Measurements from ENCODE around the gene HEY2. TPM values are rescaled to one million over a fixed set of nuclear protein-coding genes. Genes with fewer than 3 reads are reported as not detected.

The HEY2 gene
- total RNA-seq, 1 donor from 2014 or later, result 0.98 TPM

DNA sequence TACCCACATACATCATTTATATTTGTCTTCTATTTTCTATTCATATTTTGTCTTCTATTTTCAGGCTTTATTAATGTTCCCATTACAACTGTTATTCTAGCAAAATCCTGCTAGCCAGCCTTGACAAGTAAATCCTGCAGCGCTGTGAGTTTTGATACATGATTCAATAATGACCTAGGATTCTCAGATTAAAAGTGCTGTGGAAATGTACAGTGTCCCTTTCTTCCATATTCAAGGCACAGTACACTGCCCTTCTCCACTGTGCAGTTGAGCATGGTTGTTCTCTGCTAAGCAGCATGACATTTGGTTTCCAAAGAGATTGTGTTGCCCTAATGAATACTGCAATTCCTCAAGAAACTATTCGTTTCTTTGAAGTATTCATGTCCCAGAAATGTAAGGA is 5.8 kb upstream of the HEY2 start:
- Histone ChIP-seq H3K9me3 (no peaks in the 10 kb centered on the region), H3K36me3 (no peaks in the 10 kb centered on the region), H3K4me1 (peaks cover 24% of the 10 kb centered on the region), H3K27ac (peak overlapping the region; percentile 7), H3K4me3 (no peak overlapping the region), H3K27me3 (no peaks in the 10 kb centered on the region)
- intact Hi-C loops (cut with DNase I), result no loop called here
- TF ChIP-seq POLR2A (IDR thresholded peaks at IDR 0.05) (no peak), POLR2AphosphoS5 (IDR thresholded peaks at IDR 0.05; ENCODE audit: insufficient read depth in 1 of 2, low read depth in 1 of 2) (no peak)
- TF ChIP-seq, protein P1, sequence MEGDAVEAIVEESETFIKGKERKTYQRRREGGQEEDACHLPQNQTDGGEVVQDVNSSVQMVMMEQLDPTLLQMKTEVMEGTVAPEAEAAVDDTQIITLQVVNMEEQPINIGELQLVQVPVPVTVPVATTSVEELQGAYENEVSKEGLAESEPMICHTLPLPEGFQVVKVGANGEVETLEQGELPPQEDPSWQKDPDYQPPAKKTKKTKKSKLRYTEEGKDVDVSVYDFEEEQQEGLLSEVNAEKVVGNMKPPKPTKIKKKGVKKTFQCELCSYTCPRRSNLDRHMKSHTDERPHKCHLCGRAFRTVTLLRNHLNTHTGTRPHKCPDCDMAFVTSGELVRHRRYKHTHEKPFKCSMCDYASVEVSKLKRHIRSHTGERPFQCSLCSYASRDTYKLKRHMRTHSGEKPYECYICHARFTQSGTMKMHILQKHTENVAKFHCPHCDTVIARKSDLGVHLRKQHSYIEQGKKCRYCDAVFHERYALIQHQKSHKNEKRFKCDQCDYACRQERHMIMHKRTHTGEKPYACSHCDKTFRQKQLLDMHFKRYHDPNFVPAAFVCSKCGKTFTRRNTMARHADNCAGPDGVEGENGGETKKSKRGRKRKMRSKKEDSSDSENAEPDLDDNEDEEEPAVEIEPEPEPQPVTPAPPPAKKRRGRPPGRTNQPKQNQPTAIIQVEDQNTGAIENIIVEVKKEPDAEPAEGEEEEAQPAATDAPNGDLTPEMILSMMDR (IDR thresholded peaks at IDR 0.05), result no peak
- DNase-seq (ENCODE audit: extremely low spot score in 2 of 2), result no peak

DNA sequence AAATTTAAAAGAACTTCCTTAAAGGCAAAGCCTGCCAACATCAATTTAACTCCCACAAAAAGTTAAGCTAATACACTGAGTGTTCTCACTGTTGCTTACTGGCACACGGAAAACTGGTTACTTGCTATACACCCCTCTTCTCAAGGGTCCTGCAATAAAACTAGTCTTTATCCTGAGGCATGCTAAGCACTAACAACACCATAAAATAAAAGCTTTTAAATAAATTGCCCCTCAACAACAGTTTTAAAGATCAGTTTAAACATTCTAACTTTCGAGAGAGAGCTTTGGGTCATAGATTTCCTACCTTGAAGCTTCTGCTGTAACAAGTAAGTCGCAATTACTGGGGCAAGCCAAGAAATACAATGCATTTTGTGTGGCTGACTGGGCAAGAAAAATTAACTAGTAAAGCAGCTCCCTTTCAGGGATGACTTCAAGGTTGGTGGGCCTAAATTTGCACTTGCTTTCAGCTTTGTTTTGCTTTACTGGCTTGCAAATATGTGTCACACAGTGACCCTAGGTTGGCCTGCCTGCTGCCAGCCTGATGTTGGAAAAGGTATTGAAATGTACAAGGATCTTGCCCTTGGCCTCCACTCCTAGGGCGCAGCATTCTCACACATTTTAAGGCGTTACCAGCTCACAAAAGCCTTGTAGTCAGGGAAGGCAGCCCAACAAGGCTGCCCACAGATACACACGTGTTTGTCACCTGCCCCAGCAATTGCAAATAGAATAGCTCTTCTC is 4.0 kb upstream of the HEY2 start:
- Histone ChIP-seq H3K9me3 (no peaks in the 10 kb centered on the region), H3K27me3 (no peaks in the 10 kb centered on the region), H3K4me1 (peaks cover 37% of the 10 kb centered on the region), H3K27ac (peak overlapping the region; percentile 27), H3K4me3 (no peak overlapping the region), H3K36me3 (no peaks in the 10 kb centered on the region)
- TF ChIP-seq POLR2AphosphoS5 (IDR thresholded peaks at IDR 0.05; ENCODE audit: insufficient read depth in 1 of 2, low read depth in 1 of 2) (no peak), POLR2A (IDR thresholded peaks at IDR 0.05) (no peak)
- TF ChIP-seq, protein P1 (IDR thresholded peaks at IDR 0.05), result no peak
- intact Hi-C loops (cut with DNase I), result no loop called here
- DNase-seq (ENCODE audit: extremely low spot score in 2 of 2), result no peak

DNA sequence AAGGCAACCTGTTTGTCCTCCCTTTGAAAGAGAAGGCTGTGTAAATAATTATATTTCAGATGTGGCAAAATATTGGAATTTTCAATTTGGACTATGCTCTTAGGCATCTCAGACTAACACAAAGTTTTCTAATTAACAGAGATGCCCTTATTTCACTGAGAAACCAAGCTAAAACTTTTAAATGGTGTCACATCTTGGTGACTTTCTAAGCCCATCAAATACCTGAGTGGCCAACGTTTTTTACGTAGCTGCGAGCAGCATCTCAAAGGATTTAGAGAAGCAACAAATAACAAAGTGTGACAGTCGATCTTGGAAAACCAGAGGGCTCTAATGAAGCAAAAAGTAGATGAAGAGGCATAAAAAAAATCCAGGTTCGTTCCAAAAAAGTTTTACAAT is 3.4 kb upstream of the HEY2 start:
- TF ChIP-seq, protein P1 (IDR thresholded peaks at IDR 0.05), result no peak
- TF ChIP-seq POLR2A (IDR thresholded peaks at IDR 0.05) (no peak), POLR2AphosphoS5 (IDR thresholded peaks at IDR 0.05; ENCODE audit: insufficient read depth in 1 of 2, low read depth in 1 of 2) (no peak)
- intact Hi-C loops (cut with DNase I), result no loop called here
- H3K36me3 ChIP-seq, result no peaks in the 10 kb centered on the region
- H3K4me1 ChIP-seq, result peaks cover 39% of the 10 kb centered on the region
- H3K27ac ChIP-seq, result peak overlapping the region; percentile 79
- H3K27me3 ChIP-seq, result no peaks in the 10 kb centered on the region
- DNase-seq (ENCODE audit: extremely low spot score in 2 of 2), result no peak
- H3K9me3 ChIP-seq, result no peaks in the 10 kb centered on the region
- H3K4me3 ChIP-seq, result peak overlapping the region in 1 of 2 donors; percentile 64

DNA sequence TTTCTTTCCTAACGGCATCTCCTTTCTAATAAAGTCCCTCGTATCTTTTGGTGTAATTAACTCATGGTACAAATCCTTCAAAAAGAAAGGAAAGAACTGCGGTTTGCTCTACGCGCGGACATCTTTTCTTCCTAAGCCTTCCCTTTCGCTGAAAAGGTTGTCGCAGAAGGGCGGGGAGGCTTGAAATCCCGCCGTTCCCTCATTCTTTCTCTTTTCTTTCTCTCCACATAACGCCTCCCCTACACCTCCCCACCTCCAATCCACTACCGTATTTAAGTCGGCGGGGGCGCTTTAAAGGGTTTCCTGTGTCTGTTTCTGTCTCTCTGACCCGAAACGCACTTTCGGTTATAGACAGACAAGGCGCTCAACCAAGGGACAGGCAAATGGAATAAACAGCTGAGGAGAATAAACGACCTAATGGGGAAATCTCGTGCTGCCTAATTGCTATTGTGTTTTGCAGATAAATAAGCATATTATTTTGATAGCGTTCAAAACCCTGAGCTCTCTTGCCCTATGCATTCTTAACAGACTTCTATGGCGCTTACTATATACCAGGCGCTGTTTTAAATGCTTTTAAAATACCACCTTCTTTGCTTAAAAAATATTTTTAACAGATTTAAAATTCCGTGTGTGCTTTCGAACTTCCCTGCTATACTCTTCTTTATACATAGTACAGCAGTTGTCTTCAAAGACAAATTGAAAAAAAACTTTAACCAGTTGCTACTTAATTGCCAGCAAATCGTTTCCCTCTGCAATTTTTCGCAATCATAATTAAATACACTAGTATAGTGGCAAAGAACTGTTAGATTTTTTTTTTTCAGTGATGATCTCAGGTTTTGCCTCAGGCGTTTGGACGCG is 2.5 kb upstream of the HEY2 start:
- intact Hi-C loops (cut with DNase I), result no loop called here
- H3K4me3 ChIP-seq, result peak overlapping the region; percentile 64 to 69
- TF ChIP-seq POLR2AphosphoS5 (IDR thresholded peaks at IDR 0.05; ENCODE audit: insufficient read depth in 1 of 2, low read depth in 1 of 2), result peak in 1 of 2 donors; percentile 61
- TF ChIP-seq POLR2A (IDR thresholded peaks at IDR 0.05), result no peak
- peaks cover 39% of the 10 kb centered on the region for H3K4me1 ChIP-seq
- peak overlapping the region; percentile 79 for H3K27ac ChIP-seq
- no peak for DNase-seq (ENCODE audit: extremely low spot score in 2 of 2)
- no peaks in the 10 kb centered on the region for H3K9me3 ChIP-seq
- H3K27me3 ChIP-seq, result no peaks in the 10 kb centered on the region
- no peaks in the 10 kb centered on the region for H3K36me3 ChIP-seq

DNA sequence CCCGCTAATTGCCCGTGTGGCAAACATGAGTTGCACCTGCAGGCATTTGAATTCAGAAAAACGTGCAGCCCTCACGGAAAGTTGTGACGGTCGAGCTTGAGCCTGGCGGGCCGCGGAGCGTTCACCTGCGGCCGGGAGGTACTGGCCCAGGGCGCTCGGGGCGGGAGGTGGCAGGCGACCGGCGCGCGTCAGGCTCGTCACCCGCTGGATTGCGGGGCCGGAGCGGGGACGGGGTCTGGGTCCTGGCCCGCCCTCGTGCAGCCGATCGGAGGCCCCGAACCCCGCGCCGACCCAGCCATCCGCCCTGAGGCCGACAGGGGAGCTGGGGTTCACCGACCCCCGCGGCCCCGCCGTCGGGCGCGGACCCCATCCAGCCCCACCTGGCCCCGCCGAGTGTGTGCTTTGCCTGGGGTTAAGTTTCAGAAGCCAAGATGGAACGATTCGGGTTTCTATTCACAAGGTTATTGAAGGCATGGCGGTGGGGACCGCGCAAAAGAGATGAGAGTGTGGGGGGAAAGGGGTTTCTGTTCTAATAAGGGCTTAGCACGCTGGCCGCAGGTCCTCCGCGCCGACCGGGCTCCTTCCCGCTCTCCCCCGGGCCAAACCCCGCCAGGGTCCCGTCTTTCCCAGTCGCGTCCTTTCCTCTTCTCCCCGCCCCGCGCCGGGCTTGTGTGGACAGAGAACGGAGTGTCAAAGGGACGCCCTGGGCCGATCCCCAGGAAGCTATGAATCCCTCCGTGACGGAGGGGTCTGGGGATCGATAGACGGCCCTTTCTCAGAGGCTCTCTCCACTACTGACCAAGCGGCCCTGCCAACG is 1.6 kb upstream of the HEY2 start:
- no peaks in the 10 kb centered on the region for H3K27me3 ChIP-seq
- peak in 1 of 2 donors; percentile 9 for TF ChIP-seq POLR2AphosphoS5 (IDR thresholded peaks at IDR 0.05; ENCODE audit: insufficient read depth in 1 of 2, low read depth in 1 of 2)
- TF ChIP-seq POLR2A (IDR thresholded peaks at IDR 0.05), result no peak
- TF ChIP-seq, protein P1 (IDR thresholded peaks at IDR 0.05), result no peak
- peak overlapping the region; percentile 64 to 69 for H3K4me3 ChIP-seq
- H3K9me3 ChIP-seq, result no peaks in the 10 kb centered on the region
- no peaks in the 10 kb centered on the region for H3K36me3 ChIP-seq
- no peak for DNase-seq (ENCODE audit: extremely low spot score in 2 of 2)
- H3K27ac ChIP-seq, result peak overlapping the region; percentile 79
- intact Hi-C loops (cut with DNase I), result no loop called here
- peaks cover 39% of the 10 kb centered on the region for H3K4me1 ChIP-seq
